ENCODE measurements around the gene INPP5D. TPM values are rescaled to one million over a fixed set of nuclear protein-coding genes. Genes with fewer than 3 reads are reported as not detected.

The INPP5D gene
- total RNA-seq, 2 experiments from 2014 or later, result 79.5 to 92.6 TPM

DNA sequence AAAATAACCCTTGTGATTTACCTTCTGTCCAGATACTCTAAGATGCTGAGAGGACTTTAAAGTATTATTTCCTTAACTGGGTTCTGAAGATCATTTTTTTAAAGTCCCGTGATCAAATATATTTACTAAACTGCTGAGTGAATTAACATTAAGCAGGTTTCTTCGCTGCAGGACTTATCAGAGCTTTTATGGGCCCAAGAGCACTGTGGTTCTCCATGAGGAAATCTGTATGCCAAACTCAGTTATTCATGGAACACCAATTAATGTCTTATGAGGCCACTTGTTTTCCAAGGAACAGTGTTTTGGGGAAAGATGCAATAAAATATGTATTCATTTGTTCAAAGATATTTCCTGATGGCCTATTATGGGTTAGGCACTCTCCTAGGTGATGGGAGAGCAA lies 111.2 kb downstream of the INPP5D start:
- ChIA-PET POLR2A (interaction anchor here (0.6 kb wide), 2 partner anchors 9 to 40 kb away, joined by 3 read pairs; no protein-coding TSS in a partner anchor), CTCF (ENCODE audit: unreplicated experiment) (no interaction called here)
- Histone ChIP-seq H3K79me2 (ENCODE audit: insufficient read depth, low read depth, low read length) (no peaks in the 10 kb centered on the region), H3K27ac (ENCODE audit: low read depth, low read length, poor library complexity, severe bottlenecking) (no peak overlapping the region), H3K36me3 (ENCODE audit: insufficient read depth, low read length) (peaks cover 65% of the 10 kb centered on the region), H3K4me2 (ENCODE audit: low read length) (no peak overlapping the region), H4K20me1 (ENCODE audit: insufficient read depth, low read length) (no peaks in the 10 kb centered on the region), H3K4me1 (ENCODE audit: insufficient read depth, low read length, poor library complexity, severe bottlenecking) (no peaks in the 10 kb centered on the region), H2AFZ (ENCODE audit: low read length) (no peak overlapping the region), H3K4me3 (ENCODE audit: low read depth, low read length, poor library complexity, severe bottlenecking) (no peak overlapping the region), H3K9me3 (ENCODE audit: low read length) (no peaks in the 10 kb centered on the region), H3K9me2 (ENCODE audit: insufficient read depth, low read length) (no peaks in the 10 kb centered on the region)
- no TSS peak for BruUV-seq (replicated peaks)
- TF ChIP-seq EZH2phosphoT487 (IDR thresholded peaks at IDR 0.05; ENCODE audit: borderline replicate concordance, low read depth, low read length), result no peak
- TF ChIP-seq, protein P1, sequence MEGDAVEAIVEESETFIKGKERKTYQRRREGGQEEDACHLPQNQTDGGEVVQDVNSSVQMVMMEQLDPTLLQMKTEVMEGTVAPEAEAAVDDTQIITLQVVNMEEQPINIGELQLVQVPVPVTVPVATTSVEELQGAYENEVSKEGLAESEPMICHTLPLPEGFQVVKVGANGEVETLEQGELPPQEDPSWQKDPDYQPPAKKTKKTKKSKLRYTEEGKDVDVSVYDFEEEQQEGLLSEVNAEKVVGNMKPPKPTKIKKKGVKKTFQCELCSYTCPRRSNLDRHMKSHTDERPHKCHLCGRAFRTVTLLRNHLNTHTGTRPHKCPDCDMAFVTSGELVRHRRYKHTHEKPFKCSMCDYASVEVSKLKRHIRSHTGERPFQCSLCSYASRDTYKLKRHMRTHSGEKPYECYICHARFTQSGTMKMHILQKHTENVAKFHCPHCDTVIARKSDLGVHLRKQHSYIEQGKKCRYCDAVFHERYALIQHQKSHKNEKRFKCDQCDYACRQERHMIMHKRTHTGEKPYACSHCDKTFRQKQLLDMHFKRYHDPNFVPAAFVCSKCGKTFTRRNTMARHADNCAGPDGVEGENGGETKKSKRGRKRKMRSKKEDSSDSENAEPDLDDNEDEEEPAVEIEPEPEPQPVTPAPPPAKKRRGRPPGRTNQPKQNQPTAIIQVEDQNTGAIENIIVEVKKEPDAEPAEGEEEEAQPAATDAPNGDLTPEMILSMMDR (conservative IDR thresholded peaks at IDR 0.05; ENCODE audit: low read length), result no peak
- intact Hi-C loops (cut with micrococcal nuclease; ENCODE audit: unreplicated experiment), result no loop called here
- DNase-seq (ENCODE audit: low spot score), result no peak

DNA sequence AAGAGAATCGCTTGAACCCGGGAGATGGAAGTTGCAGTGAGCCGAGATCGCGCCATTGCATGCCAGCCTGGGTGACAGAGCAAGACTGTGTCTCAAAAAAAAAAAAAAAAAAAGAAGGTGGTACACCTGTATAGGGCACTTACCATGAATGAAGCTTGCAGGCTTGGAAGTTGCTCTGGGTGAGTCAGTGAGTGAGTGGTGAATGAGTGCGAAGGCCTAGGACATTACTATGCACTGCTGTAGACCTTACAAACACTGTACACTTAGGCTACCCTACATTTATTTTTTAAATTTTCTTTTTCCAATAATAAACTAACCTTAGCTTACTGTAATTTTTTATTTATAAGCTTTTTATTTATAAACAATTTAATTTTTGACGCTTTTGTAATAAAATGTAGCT lies 113.0 kb downstream of the INPP5D start:
- intact Hi-C loops (cut with micrococcal nuclease; ENCODE audit: unreplicated experiment), result no loop called here
- H3K4me1 ChIP-seq (ENCODE audit: insufficient read depth, low read length, poor library complexity, severe bottlenecking), result no peaks in the 10 kb centered on the region
- H3K27ac ChIP-seq (ENCODE audit: low read depth, low read length, poor library complexity, severe bottlenecking), result no peak overlapping the region
- H3K4me3 ChIP-seq (ENCODE audit: low read depth, low read length, poor library complexity, severe bottlenecking), result no peak overlapping the region
- no TSS peak for BruUV-seq (replicated peaks)
- TF ChIP-seq EZH2phosphoT487 (IDR thresholded peaks at IDR 0.05; ENCODE audit: borderline replicate concordance, low read depth, low read length), result no peak
- TF ChIP-seq, protein P1 (conservative IDR thresholded peaks at IDR 0.05; ENCODE audit: low read length), result no peak
- H4K20me1 ChIP-seq (ENCODE audit: insufficient read depth, low read length), result no peaks in the 10 kb centered on the region
- ChIA-PET CTCF (ENCODE audit: unreplicated experiment) (interaction anchor here (0.6 kb wide), 1 partner anchor 112 kb away, joined by 3 read pairs; no protein-coding TSS in a partner anchor), POLR2A (interaction anchor here (0.6 to 0.9 kb wide), 4 partner anchors 12 to 1466 kb away, joined by 3 to 5 read pairs (median 4); no protein-coding TSS in a partner anchor)
- H2AFZ ChIP-seq (ENCODE audit: low read length), result no peak overlapping the region
- H3K9me3 ChIP-seq (ENCODE audit: low read length), result no peaks in the 10 kb centered on the region
- no peaks in the 10 kb centered on the region for H3K9me2 ChIP-seq (ENCODE audit: insufficient read depth, low read length)
- H3K36me3 ChIP-seq (ENCODE audit: insufficient read depth, low read length), result peaks cover 76% of the 10 kb centered on the region
- no peak for DNase-seq (ENCODE audit: low spot score)
- no peaks in the 10 kb centered on the region for H3K79me2 ChIP-seq (ENCODE audit: insufficient read depth, low read depth, low read length)
- H3K4me2 ChIP-seq (ENCODE audit: low read length), result no peak overlapping the region

DNA sequence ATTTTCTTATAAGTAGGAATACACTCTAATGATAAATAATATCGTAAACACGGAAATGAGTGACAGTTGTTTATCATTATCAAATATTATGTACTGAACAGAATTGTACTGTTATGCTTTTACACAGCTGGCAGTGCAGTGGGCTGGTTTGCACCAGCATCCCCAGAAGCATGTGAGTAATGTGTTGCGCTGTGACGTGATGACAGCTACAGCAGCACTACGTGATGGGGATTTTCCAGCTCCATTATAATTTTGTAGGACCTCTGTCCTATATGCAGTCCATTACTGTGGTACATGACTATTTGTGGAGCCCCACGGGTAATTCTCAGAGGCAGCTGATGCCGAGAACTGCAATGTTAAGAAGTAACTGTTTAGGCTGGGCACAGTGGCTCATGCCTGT lies 114.0 kb downstream of the INPP5D start:
- intact Hi-C loops (cut with micrococcal nuclease; ENCODE audit: unreplicated experiment), result no loop called here
- Histone ChIP-seq H3K4me3 (ENCODE audit: low read depth, low read length, poor library complexity, severe bottlenecking) (no peak overlapping the region), H3K36me3 (ENCODE audit: insufficient read depth, low read length) (peaks cover 74% of the 10 kb centered on the region), H3K9me2 (ENCODE audit: insufficient read depth, low read length) (no peaks in the 10 kb centered on the region), H3K4me1 (ENCODE audit: insufficient read depth, low read length, poor library complexity, severe bottlenecking) (no peaks in the 10 kb centered on the region), H3K79me2 (ENCODE audit: insufficient read depth, low read depth, low read length) (no peaks in the 10 kb centered on the region), H2AFZ (ENCODE audit: low read length) (no peak overlapping the region), H3K9me3 (ENCODE audit: low read length) (no peaks in the 10 kb centered on the region), H3K27ac (ENCODE audit: low read depth, low read length, poor library complexity, severe bottlenecking) (no peak overlapping the region), H3K4me2 (ENCODE audit: low read length) (no peak overlapping the region), H4K20me1 (ENCODE audit: insufficient read depth, low read length) (no peaks in the 10 kb centered on the region)
- DNase-seq (ENCODE audit: low spot score), result no peak
- no TSS peak for BruUV-seq (replicated peaks)
- ChIA-PET POLR2A (interaction anchor here (0.6 to 0.9 kb wide), 5 partner anchors 10 to 44 kb away, joined by 4 to 10 read pairs (median 6); no protein-coding TSS in a partner anchor), CTCF (ENCODE audit: unreplicated experiment) (no interaction called here)
- no peak for TF ChIP-seq EZH2phosphoT487 (IDR thresholded peaks at IDR 0.05; ENCODE audit: borderline replicate concordance, low read depth, low read length)
- TF ChIP-seq, protein P1 (conservative IDR thresholded peaks at IDR 0.05; ENCODE audit: low read length), result no peak

All from OCI-LY7 (cell line).